ENCODE data around the gene GTF2E1.
"Not testable (repeated sequence)": the region's sequence is repeated elsewhere in the genome, so short reads cannot be mapped to it uniquely, and the experiment has no call there.

Gene GTF2E1

DNA sequence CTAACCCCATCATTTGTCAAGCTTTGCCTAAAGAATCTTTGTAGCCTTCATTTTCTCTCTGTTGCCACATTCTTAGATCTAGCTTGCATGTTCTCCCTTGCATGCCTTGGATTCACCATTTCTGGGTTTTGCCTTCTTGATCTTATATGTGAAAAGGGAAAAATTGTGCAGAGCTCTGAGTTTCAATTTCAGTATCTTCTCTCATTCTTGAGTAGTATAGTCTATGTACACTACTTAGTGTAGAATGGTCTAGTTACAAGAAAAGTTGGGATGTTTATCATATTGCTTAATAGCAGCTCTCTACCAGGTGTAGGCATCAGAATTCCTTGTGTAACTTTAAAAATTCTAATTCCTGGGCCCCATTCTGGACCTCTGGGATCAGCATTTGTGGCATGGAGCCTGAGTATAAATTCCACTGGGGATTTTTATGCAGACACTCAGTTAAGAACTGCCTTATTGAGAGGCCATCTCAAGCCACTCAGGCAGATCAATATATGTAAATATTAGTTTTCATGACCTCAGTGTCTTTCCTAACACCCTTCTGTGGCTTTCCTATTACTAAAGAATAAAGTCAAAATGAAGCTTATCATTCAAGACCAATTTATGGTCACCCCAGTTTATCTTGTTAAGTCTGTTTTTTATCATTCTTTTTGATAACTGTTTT, 23.4 kb downstream of the GTF2E1 start:
- in situ Hi-C loops (cut with MboI; ENCODE audit: low sequenced_read_pairs): no loop called here
- Histone ChIP-seq H3K4me1 (peaks cover 9% of the 10 kb centered on the region), H3K9me3 (no peaks in the 10 kb centered on the region), H3K36me3 (replicated peaks) (no peaks in the 10 kb centered on the region; the same call in 1 of the 2 replicates), H3K27me3 (ENCODE audit: low read depth) (no peaks in the 10 kb centered on the region), H3K4me3 (no peak overlapping the region)
- DNase-seq (ENCODE audit: low spot score in 2 of 2): no peak

DNA sequence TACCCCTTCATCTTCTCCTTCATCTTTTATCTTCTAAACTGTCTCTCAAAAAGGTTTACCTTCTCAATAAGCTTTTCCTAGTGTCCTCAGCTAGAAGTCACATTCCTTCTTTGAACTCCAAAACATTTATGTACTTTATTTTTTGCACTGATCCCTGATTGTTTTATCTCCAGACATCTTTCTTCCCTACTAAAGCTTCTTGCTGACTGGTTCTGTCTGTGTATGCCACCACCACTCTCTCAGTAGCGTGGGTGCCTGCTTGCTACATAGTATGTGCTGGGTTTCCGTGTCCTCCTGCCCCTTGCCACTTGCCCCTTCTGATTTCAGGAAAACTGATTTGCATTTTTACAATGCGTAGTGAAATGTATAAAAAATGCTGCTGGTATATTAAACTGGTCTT, 24.0 kb downstream of the GTF2E1 start:
- Histone ChIP-seq H3K4me1 (peaks cover 9% of the 10 kb centered on the region), H3K27me3 (ENCODE audit: low read depth) (no peaks in the 10 kb centered on the region), H3K9me3 (no peaks in the 10 kb centered on the region), H3K36me3 (replicated peaks) (no peaks in the 10 kb centered on the region; the same call in 1 of the 2 replicates), H3K4me3 (no peak overlapping the region)
- DNase-seq (ENCODE audit: low spot score in 2 of 2): no peak
- in situ Hi-C loops (cut with MboI; ENCODE audit: low sequenced_read_pairs): no loop called here

GRCh38 chr3:120767106-120767505, 24.6 kb downstream of the GTF2E1 start:
- Histone ChIP-seq H3K36me3 (replicated peaks) (no peaks in the 10 kb centered on the region; the same call in 1 of the 2 replicates), H3K4me3 (no peak overlapping the region), H3K27me3 (ENCODE audit: low read depth) (no peaks in the 10 kb centered on the region), H3K4me1 (peaks cover 9% of the 10 kb centered on the region), H3K9me3 (no peaks in the 10 kb centered on the region)
- DNase-seq (ENCODE audit: low spot score in 2 of 2): no peak
- in situ Hi-C loops (cut with MboI; ENCODE audit: low sequenced_read_pairs): no loop called here

DNA sequence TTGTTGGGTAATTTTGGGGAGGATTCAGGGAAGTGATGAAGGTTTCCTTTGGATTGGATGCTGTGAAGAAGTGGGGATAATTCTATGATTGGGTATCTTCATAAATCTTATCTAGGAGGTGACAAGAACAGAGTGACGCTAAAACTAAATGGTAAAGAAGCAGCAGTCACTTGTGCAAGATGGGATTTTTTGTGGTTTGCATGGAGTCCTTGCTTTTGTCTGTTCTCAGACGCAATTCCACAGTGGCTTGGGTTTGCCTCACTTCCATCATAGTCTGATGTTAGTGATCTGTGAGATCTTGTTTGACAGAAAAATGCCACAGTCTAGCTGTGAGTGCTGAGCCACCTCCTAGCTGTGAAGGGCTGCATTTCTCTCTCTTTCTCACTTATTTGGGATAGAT, 26.9 kb downstream of the GTF2E1 start:
- in situ Hi-C loops (cut with MboI; ENCODE audit: low sequenced_read_pairs): no loop called here

DNA sequence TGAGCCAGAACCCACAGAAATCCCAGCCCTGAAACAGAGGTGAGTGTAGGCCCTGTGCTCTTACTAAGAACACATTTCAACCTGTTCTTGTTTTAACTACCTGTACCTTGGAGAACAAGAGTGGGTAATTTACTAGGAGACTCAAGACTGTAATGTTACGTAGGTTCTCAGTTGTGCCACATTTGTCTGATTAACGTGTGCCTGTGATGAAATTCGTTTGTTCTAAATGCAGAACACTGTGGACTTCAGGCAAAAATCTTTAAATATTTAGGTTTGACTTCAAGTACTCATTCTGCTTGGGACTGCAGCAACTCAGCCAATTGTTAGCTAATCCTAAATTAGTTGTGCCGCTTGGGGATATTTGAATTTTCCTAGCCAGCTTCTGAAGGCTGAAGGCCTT, 28.3 kb downstream of the GTF2E1 start:
- no peak overlapping the region for H3K4me3 ChIP-seq
- H3K9me3 ChIP-seq: no peaks in the 10 kb centered on the region
- H3K27me3 ChIP-seq (ENCODE audit: low read depth): no peaks in the 10 kb centered on the region
- H3K36me3 ChIP-seq (replicated peaks): no peaks in the 10 kb centered on the region; the same call in none of the 2 replicates
- in situ Hi-C loops (cut with MboI; ENCODE audit: low sequenced_read_pairs): no loop called here
- H3K4me1 ChIP-seq: no peaks in the 10 kb centered on the region
- DNase-seq (ENCODE audit: low spot score in 2 of 2): no peak

More for the DNA sequence above, 26.9 kb downstream of the GTF2E1 start:
- no peak for DNase-seq (ENCODE audit: low spot score in 2 of 2)
- Histone ChIP-seq H3K4me1 (no peaks in the 10 kb centered on the region), H3K36me3 (replicated peaks) (no peaks in the 10 kb centered on the region; the same call in none of the 2 replicates), H3K27me3 (ENCODE audit: low read depth) (no peaks in the 10 kb centered on the region), H3K9me3 (no peaks in the 10 kb centered on the region), H3K4me3 (no peak overlapping the region)

- Histone ChIP-seq H3K36me3 (replicated peaks) (peaks cover 4% of the 10 kb centered on the region), H3K4me1 (no peaks in the 10 kb centered on the region), H3K4me3 (no peak overlapping the region), H3K9me3 (no peaks in the 10 kb centered on the region), H3K27me3 (ENCODE audit: low read depth) (no peaks in the 10 kb centered on the region)
- in situ Hi-C loops (cut with MboI; ENCODE audit: low sequenced_read_pairs): no loop called here
- DNase-seq (ENCODE audit: low spot score in 2 of 2): no peak
Observed at GRCh38 chr3:120772081-120772480, 29.5 kb downstream of the GTF2E1 start.

GRCh38 chr3:120773932-120774331, 31.4 kb downstream of the GTF2E1 start:
- no peaks in the 10 kb centered on the region for H3K27me3 ChIP-seq (ENCODE audit: low read depth)
- H3K9me3 ChIP-seq: no peaks in the 10 kb centered on the region
- no peak overlapping the region for H3K4me3 ChIP-seq
- no peaks in the 10 kb centered on the region for H3K4me1 ChIP-seq
- H3K36me3 ChIP-seq (replicated peaks): peaks cover 4% of the 10 kb centered on the region
- no peak for DNase-seq (ENCODE audit: low spot score in 2 of 2)
- in situ Hi-C loops (cut with MboI; ENCODE audit: low sequenced_read_pairs): no loop called here

DNA sequence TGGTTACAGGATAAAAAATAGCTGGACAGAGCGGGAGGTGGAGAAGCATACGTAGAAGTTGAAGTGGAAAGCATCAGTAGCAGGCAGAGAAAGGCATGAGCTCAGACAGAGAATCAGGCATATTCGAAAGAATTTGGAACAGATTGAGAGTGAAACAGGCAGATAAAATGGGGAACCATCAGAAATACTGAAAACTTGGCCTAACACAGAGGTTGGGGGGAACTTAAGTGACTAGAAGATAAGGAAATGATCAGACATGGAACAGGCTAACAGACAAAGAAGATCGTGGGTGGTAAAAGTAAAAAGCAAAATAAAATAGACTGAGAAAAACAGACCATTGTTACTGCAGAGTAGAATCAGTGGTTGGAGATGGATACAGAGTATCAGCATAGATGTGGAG, 32.9 kb downstream of the GTF2E1 start:
- Histone ChIP-seq H3K36me3 (replicated peaks) (peaks cover 4% of the 10 kb centered on the region), H3K9me3 (no peaks in the 10 kb centered on the region), H3K27me3 (ENCODE audit: low read depth) (no peaks in the 10 kb centered on the region), H3K4me1 (no peaks in the 10 kb centered on the region), H3K4me3 (no peak overlapping the region)
- in situ Hi-C loops (cut with MboI; ENCODE audit: low sequenced_read_pairs): no loop called here
- DNase-seq (ENCODE audit: low spot score in 2 of 2): no peak

DNA sequence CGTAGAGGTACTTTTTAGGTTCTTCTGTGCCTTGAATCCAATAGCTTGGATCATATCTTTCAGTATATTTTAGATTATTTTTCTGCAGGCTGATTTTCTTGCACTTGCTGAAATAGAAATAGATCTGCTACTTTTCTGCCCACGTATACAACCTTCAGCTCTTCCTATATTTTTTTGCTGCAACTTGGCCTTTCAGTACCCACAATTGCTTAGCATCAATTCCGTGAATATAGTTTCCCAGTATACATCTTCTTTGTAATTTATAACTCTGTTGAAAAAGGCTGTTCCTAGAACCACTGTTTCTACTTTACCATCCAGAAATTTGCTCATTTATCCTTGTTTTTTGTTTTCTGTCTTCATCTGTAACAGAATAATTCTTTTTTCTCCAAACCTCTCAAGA, 36.2 kb downstream of the GTF2E1 start:
- Histone ChIP-seq H3K4me1 (no peaks in the 10 kb centered on the region), H3K4me3 (no peak overlapping the region), H3K9me3 (no peaks in the 10 kb centered on the region), H3K27me3 (ENCODE audit: low read depth) (no peaks in the 10 kb centered on the region), H3K36me3 (replicated peaks) (peaks cover 8% of the 10 kb centered on the region)
- in situ Hi-C loops (cut with MboI; ENCODE audit: low sequenced_read_pairs): no loop called here
- DNase-seq (ENCODE audit: low spot score in 2 of 2): no peak

GRCh38 chr3:120780977-120781376, 38.4 kb downstream of the GTF2E1 start:
- no peak for DNase-seq (ENCODE audit: low spot score in 2 of 2)
- in situ Hi-C loops (cut with MboI; ENCODE audit: low sequenced_read_pairs): no loop called here

GRCh38 chr3:120785832-120786231, 43.3 kb downstream of the GTF2E1 start:
- H3K36me3 ChIP-seq (replicated peaks); DNase-seq (ENCODE audit: low spot score in 2 of 2); in situ Hi-C loops (cut with MboI; ENCODE audit: low sequenced_read_pairs); H3K27me3 ChIP-seq (ENCODE audit: low read depth); H3K9me3 ChIP-seq; H3K4me1 ChIP-seq; H3K4me3 ChIP-seq: not testable (repeated sequence)

More at GRCh38 chr3:120780977-120781376, 38.4 kb downstream of the GTF2E1 start:
- H3K4me1 ChIP-seq: no peaks in the 10 kb centered on the region
- H3K27me3 ChIP-seq (ENCODE audit: low read depth): no peaks in the 10 kb centered on the region
- no peaks in the 10 kb centered on the region for H3K9me3 ChIP-seq
- H3K36me3 ChIP-seq (replicated peaks): peaks cover 8% of the 10 kb centered on the region
- H3K4me3 ChIP-seq: no peak overlapping the region

DNA sequence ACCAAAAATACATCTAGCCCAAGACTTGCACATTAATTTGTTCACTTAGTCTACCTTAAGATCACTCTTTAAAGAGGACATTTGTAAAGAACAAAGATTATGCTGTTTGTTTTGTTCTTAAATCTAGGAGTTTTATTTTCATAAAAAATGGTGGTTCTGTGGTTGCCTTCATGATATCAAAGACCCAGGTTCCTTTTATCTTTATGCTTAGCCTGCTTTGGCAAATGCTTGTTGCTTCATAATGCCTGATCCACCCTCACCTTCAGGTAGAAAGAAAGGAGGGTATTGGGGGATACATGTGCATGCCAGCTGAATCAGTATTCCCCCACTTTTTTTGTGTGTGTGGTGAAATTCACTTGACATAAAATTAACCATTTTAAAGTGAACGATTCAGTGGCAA, 48.5 kb downstream of the GTF2E1 start:
- Histone ChIP-seq H3K9me3 (no peaks in the 10 kb centered on the region), H3K27me3 (ENCODE audit: low read depth) (no peaks in the 10 kb centered on the region), H3K4me3 (no peak overlapping the region), H3K4me1 (peaks cover 3% of the 10 kb centered on the region; the same call in 1 of the 2 replicates), H3K36me3 (replicated peaks) (no peaks in the 10 kb centered on the region)
- in situ Hi-C loops (cut with MboI; ENCODE audit: low sequenced_read_pairs): loop anchor here (5.0 kb wide), 1 partner anchor 229 kb away; no protein-coding TSS in a partner anchor
- DNase-seq (ENCODE audit: low spot score in 2 of 2): no peak

DNA sequence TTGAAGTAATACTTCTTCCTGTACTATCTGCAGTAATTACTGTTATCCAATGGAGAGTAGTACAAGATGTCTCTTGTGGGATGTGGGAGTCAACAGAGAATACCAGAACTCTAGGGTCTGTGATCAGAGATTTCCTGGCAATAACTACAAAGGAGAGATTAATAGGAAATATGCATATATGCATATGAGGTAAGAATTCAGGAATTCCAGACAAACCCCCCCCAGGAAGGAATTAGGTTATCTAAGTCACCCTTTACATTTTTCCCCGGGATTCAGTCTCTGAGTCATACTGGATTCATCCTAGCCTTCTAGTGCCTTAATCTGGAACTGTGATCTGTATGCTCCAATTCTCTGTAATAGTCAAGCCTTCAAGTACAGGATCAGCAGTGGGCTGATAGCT, 49.4 kb downstream of the GTF2E1 start:
- Histone ChIP-seq H3K9me3 (no peaks in the 10 kb centered on the region), H3K4me1 (peaks cover 5% of the 10 kb centered on the region; the same call in 1 of the 2 replicates), H3K4me3 (no peak overlapping the region), H3K36me3 (replicated peaks) (no peaks in the 10 kb centered on the region), H3K27me3 (ENCODE audit: low read depth) (no peaks in the 10 kb centered on the region)
- no peak for DNase-seq (ENCODE audit: low spot score in 2 of 2)
- in situ Hi-C loops (cut with MboI; ENCODE audit: low sequenced_read_pairs): loop anchor here (5.0 kb wide), 1 partner anchor 230 kb away; no protein-coding TSS in a partner anchor

- Histone ChIP-seq H3K9me3 (no peaks in the 10 kb centered on the region), H3K4me3 (no peak overlapping the region), H3K27me3 (ENCODE audit: low read depth) (no peaks in the 10 kb centered on the region), H3K4me1 (peaks cover 5% of the 10 kb centered on the region; the same call in 1 of the 2 replicates), H3K36me3 (replicated peaks) (no peaks in the 10 kb centered on the region)
- no peak for DNase-seq (ENCODE audit: low spot score in 2 of 2)
- in situ Hi-C loops (cut with MboI; ENCODE audit: low sequenced_read_pairs): loop anchor here (5.0 kb wide), 1 partner anchor 231 kb away; no protein-coding TSS in a partner anchor
Observed at GRCh38 chr3:120793601-120794000, 51.1 kb downstream of the GTF2E1 start.
